ENCODE data around the gene ELFN2. TPM values are rescaled to one million over a fixed set of nuclear protein-coding genes. Genes with fewer than 3 reads are reported as not detected.

The ELFN2 gene
- total RNA-seq, 4 donors from 2014 or later, result 0.10 to 0.59 (median 0.31) TPM

DNA sequence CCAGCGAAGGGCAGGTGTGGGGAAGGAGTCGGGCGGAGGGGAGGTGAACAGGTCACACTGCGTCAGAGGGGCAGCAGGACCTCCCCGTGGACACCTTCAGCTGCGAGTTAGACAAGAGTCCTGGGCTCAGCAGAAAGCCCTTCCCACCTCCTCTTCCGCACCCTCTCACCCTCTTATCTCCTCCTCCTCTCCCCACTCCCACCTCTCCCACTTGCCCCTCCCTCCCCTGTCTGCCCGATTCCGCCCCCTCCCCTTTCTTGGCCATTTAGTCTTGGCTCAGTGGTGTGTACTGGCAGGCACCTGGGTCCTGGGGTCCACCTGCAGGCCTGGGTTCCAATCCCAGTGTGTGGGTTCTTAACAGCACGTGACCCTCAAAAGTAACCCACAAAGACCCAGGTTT, 107.8 kb downstream of the ELFN2 start:
- Histone ChIP-seq H3K4me3 (no peak overlapping the region), H3K36me3 (no peaks in the 10 kb centered on the region), H3K27me3 (peaks cover 50% of the 10 kb centered on the region), H3K9me3 (no peaks in the 10 kb centered on the region), H3K27ac (no peak overlapping the region), H3K4me1 (peaks cover 7% of the 10 kb centered on the region)
- TF ChIP-seq EP300 (IDR thresholded peaks at IDR 0.05) (no peak), POLR2A (IDR thresholded peaks at IDR 0.05) (no peak), POLR2AphosphoS5 (IDR thresholded peaks at IDR 0.05) (no peak), CTCF (IDR thresholded peaks at IDR 0.05) (no peak)
- DNase-seq (ENCODE audit: low spot score in 2 of 2), result no peak
- 75% methylated on average over 10 of the region's 10 CpGs for WGBS

DNA sequence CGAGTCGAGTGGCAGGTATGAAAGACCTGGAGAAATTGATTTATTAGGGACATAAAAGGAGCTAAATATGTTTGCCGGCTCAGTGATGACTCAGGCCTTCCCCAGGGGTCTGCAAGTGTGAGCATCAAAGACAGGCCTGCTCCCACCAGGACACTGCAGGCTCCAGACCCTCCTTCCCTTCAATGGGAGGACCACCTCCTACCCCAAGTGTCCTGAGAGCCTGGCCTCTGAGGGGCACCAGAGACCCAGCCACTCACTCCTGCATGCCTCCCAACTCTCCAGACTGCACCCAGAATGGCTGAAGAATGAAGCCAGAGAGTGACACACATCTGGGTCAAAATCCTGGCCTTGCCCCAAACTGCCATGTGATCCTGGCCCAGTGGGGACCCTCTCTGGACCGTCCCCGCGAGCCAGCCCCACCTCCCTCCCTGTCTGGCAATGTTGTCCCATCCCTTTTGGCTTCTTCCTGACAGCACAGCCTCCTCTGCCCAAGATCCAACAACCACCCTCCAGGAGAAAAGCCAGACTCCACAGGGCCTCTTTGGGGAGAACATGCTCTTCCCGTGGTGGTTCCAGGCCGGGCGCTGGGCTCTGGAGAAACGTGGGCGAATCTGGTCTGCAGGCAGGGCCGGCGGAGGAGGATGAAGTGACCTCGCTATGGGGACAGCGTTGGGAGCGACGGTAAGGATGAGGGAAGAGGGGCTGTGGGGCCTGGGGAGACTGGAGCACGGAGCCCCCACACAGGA, 108.7 kb downstream of the ELFN2 start:
- Histone ChIP-seq H3K9me3 (no peaks in the 10 kb centered on the region), H3K4me1 (peaks cover 9% of the 10 kb centered on the region), H3K27ac (no peak overlapping the region), H3K4me3 (no peak overlapping the region), H3K27me3 (peaks cover 50% of the 10 kb centered on the region), H3K36me3 (no peaks in the 10 kb centered on the region)
- DNase-seq (ENCODE audit: low spot score in 2 of 2), result no peak
- 59% methylated on average over 18 of the region's 18 CpGs for WGBS
- TF ChIP-seq POLR2AphosphoS5 (IDR thresholded peaks at IDR 0.05) (no peak), EP300 (IDR thresholded peaks at IDR 0.05) (no peak), POLR2A (IDR thresholded peaks at IDR 0.05) (no peak), CTCF (IDR thresholded peaks at IDR 0.05) (no peak)

Other genes starting within 250 kb of the ELFN2 start
- 1 to 10 TPM; 1.2 to 8.4 (median 2.7) TPM for gene C1QTNF6, start 239.2 kb downstream of the ELFN2 start, total RNA-seq
- not detected for gene SSTR3, start 215.0 kb downstream of the ELFN2 start, total RNA-seq
- 1 to 10 TPM; 1.9 to 3.9 (median 3.0) TPM for gene RAC2, start 183.2 kb downstream of the ELFN2 start, total RNA-seq
- gene CYTH4, start 145.0 kb downstream of the ELFN2 start, total RNA-seq, result 1 to 10 TPM in 3 of 4 donors, under 1 TPM in 1; 0.55 to 4.3 (median 2.7) TPM
- gene MFNG, start 58.9 kb upstream of the ELFN2 start, total RNA-seq, result 1 to 10 TPM; 3.5 to 8.6 (median 4.9) TPM
- gene CARD10, start 91.9 kb upstream of the ELFN2 start, total RNA-seq, result 10 to 100 TPM; 12.2 to 17.3 (median 14.8) TPM
- gene CDC42EP1, start 133.0 kb upstream of the ELFN2 start, total RNA-seq, result 10 to 100 TPM; 32.1 to 93.7 (median 80.9) TPM
- gene LGALS2, start 152.6 kb upstream of the ELFN2 start, total RNA-seq, result not detected
- 100 to 1,000 TPM in 1 of 4 donors, 10 to 100 TPM in 3; 52.8 to 124 (median 65.3) TPM for gene GGA1, start 181.4 kb upstream of the ELFN2 start, total RNA-seq
- 10 to 100 TPM; 57.1 to 60.7 (median 57.7) TPM for gene SH3BP1, start 212.2 kb upstream of the ELFN2 start, total RNA-seq
- 1 to 10 TPM; 4.2 to 6.1 (median 4.9) TPM for gene PDXP, start 231.2 kb upstream of the ELFN2 start, total RNA-seq
- gene LGALS1, start 248.2 kb upstream of the ELFN2 start, total RNA-seq, result 100 to 1,000 TPM; 138 to 277 (median 207) TPM